ENCODE results near the gene CDH13. TPM values are rescaled to one million over a fixed set of nuclear protein-coding genes. Genes with fewer than 3 reads are reported as not detected.

The CDH13 gene
- total and polyA plus RNA-seq, 12 donors: 0.86 to 30.6 (median 2.4) TPM

GRCh38 chr16:83054283-83054682 is 427.5 kb downstream of the CDH13 start:
- Histone ChIP-seq H3K4me1 (replicated peaks in 1 of 2) (no peaks in the 10 kb centered on the region), H3K36me3 (replicated peaks in 1 of 2) (no peaks in the 10 kb centered on the region), H3K4me3 (no peak overlapping the region), H3K9me3 (replicated peaks in 1 of 3) (no peaks in the 10 kb centered on the region), H3K27me3 (no peaks in the 10 kb centered on the region), H3K27ac (no peak overlapping the region)
- TF ChIP-seq POLR2A (IDR thresholded peaks at IDR 0.05): no peak
- TF ChIP-seq, protein P1, sequence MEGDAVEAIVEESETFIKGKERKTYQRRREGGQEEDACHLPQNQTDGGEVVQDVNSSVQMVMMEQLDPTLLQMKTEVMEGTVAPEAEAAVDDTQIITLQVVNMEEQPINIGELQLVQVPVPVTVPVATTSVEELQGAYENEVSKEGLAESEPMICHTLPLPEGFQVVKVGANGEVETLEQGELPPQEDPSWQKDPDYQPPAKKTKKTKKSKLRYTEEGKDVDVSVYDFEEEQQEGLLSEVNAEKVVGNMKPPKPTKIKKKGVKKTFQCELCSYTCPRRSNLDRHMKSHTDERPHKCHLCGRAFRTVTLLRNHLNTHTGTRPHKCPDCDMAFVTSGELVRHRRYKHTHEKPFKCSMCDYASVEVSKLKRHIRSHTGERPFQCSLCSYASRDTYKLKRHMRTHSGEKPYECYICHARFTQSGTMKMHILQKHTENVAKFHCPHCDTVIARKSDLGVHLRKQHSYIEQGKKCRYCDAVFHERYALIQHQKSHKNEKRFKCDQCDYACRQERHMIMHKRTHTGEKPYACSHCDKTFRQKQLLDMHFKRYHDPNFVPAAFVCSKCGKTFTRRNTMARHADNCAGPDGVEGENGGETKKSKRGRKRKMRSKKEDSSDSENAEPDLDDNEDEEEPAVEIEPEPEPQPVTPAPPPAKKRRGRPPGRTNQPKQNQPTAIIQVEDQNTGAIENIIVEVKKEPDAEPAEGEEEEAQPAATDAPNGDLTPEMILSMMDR (IDR thresholded peaks at IDR 0.05): no peak
- DNase-seq: no peak
- 69 to 85% (median 75%) methylated on average over 2 of the region's 2 CpGs for WGBS, 4 donors
- intact Hi-C loops (cut with DNase I): no loop called here

DNA sequence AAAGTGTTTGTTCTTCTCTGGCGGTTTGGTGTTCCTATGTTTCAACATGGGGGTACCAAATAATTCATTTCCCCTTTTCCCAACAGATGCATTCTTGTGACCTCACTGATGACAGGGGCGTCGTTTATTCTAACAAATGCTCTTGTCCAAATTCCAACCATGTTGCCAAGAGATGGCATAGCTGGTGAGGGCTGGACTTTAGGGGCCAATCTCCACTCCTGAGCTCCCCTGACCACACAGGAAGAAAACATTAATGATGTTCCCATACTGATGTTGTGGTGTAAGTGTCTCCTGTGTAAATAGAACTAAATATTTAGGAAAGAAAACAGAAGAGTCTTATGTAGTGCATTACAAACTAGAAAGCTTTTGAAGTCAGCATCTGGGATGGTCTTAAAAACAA is 431.6 kb downstream of the CDH13 start:
- TF ChIP-seq, protein P1 (IDR thresholded peaks at IDR 0.05): no peak
- TF ChIP-seq POLR2A (IDR thresholded peaks at IDR 0.05): no peak
- intact Hi-C loops (cut with DNase I): no loop called here
- no peak overlapping the region for H3K27ac ChIP-seq
- WGBS, 4 donors: 32 to 64% (median 50%) methylated on average over 3 of the region's 3 CpGs
- no peak for DNase-seq
- H3K36me3 ChIP-seq (replicated peaks in 1 of 2): no peaks in the 10 kb centered on the region
- no peaks in the 10 kb centered on the region for H3K4me1 ChIP-seq (replicated peaks in 1 of 2)
- no peak overlapping the region for H3K4me3 ChIP-seq
- H3K9me3 ChIP-seq (replicated peaks in 1 of 3): no peaks in the 10 kb centered on the region
- H3K27me3 ChIP-seq: no peaks in the 10 kb centered on the region

DNA sequence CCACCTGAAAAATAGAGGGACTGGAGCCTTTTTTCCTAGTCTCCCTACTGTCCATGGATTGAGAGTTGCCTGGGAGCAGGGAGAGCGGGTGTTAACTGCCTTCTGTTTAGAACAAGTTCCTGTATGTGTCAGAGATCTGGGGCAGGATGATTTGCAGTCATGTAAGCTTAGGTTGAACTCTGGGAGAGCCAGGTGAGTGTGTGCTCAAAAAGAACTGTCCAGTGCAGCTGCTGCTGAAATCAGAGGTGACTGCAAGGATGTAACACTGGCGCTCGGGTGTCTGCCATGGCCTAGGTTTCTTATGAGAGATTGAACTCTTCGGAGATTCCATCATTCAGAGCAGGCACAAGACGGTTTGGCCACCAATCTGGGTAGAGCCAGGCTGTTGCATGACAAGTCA is 432.5 kb downstream of the CDH13 start:
- Histone ChIP-seq H3K4me3 (no peak overlapping the region), H3K27me3 (no peaks in the 10 kb centered on the region), H3K36me3 (replicated peaks in 1 of 2) (no peaks in the 10 kb centered on the region), H3K9me3 (replicated peaks in 1 of 3) (no peaks in the 10 kb centered on the region), H3K27ac (no peak overlapping the region), H3K4me1 (replicated peaks in 1 of 2) (no peaks in the 10 kb centered on the region)
- intact Hi-C loops (cut with DNase I): no loop called here
- 67 to 82% (median 79%) methylated on average over 5 of the region's 5 CpGs for WGBS, 4 donors
- TF ChIP-seq, protein P1 (IDR thresholded peaks at IDR 0.05): no peak
- no peak for TF ChIP-seq POLR2A (IDR thresholded peaks at IDR 0.05)
- DNase-seq: no peak

DNA sequence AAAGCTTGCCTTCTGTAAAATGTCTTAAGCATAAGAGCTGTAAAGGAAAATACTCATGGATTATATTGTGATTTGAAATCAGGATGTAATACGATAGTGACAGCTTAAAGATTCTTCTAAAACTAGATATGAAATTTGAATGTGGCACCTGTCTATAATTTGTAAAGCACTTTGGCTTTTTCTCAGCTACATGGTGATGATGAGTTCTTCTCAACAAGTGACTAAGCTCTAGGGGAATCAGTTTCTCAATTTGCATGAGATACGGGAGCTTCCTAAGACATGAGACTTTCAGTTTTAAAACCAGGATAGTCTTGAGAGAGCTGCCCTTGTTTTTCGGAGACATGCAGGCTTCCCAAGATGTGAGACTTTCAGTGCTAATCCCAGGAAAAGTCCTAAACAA is 439.2 kb downstream of the CDH13 start:
- TF ChIP-seq, protein P1 (IDR thresholded peaks at IDR 0.05): no peak
- TF ChIP-seq POLR2A (IDR thresholded peaks at IDR 0.05): no peak
- intact Hi-C loops (cut with DNase I): no loop called here
- H3K4me3 ChIP-seq: no peak overlapping the region
- H3K27me3 ChIP-seq: no peaks in the 10 kb centered on the region
- 79 to 87% (median 83%) methylated on average over 3 of the region's 3 CpGs for WGBS, 4 donors
- no peaks in the 10 kb centered on the region for H3K9me3 ChIP-seq (replicated peaks in 1 of 3)
- no peaks in the 10 kb centered on the region for H3K36me3 ChIP-seq (replicated peaks in 1 of 2)
- no peaks in the 10 kb centered on the region for H3K4me1 ChIP-seq (replicated peaks in 1 of 2)
- DNase-seq: no peak
- H3K27ac ChIP-seq: no peak overlapping the region

All from adrenal gland (tissue), 12 donors.